Sigmoid colon (tissue), 4 donors: Measurements from ENCODE around the gene SEPTIN11.

Experiments
- CTCF ChIP-seq, 4 experiments: fragments of 450-650 bp in 3 of 4; fragments of 200-600 bp in 1 of 4; IDR thresholded peaks; one replicate each; pipeline ENCODE4 v1.5.1; 2016 to 2019; ENCODE audit warnings: antibody characterized with exemption in 4 of 4, mild to moderate bottlenecking in 3 of 4, moderate library complexity in 2 of 4
- EP300 ChIP-seq, 4 donors: sonication (generic); formaldehyde crosslinking; IDR thresholded peaks; one replicate each; pipeline ENCODE4 v1.6.1; 2017; ENCODE audit warnings: antibody characterized with exemption in 4 of 4
- POLR2A ChIP-seq, 2 donors: fragments of 450-650 bp; IDR thresholded peaks; one replicate each; pipeline ENCODE4 v1.6.1; 2016; ENCODE audit warnings: antibody characterized with exemption in 2 of 2, mild to moderate bottlenecking in 2 of 2, moderate library complexity in 2 of 2
- POLR2AphosphoS5 ChIP-seq, 4 donors: sonication (generic); formaldehyde crosslinking; IDR thresholded peaks; one replicate each; pipeline ENCODE4 v1.6.1; 2017; ENCODE audit warnings: antibody characterized with exemption in 4 of 4

- TF ChIP-seq POLR2AphosphoS5 (IDR thresholded peaks at IDR 0.05): peak in 3 of 4 donors; percentile 14 to 45 (median 15)
- TF ChIP-seq CTCF (IDR thresholded peaks at IDR 0.05): no peak
- no peak for TF ChIP-seq POLR2A (IDR thresholded peaks at IDR 0.05)
- TF ChIP-seq EP300 (IDR thresholded peaks at IDR 0.05): peak in 1 of 4 donors; percentile 35
Observed at GRCh38 chr4:76984127-76984526, 34.6 kb downstream of the SEPTIN11 start.
